Activated CD8-positive, alpha-beta T cell treated with anti-CD3 and anti-CD28 coated beads for 36 hours (primary cell): ENCODE results near the gene SIM2. TPM values are rescaled to one million over a fixed set of nuclear protein-coding genes. Genes with fewer than 3 reads are reported as not detected.

Source experiments
- ATAC-seq: fragments of 200-7000 bp; cut with Tn5 transposase; one replicate; pipeline ENCODE4 v1.10.0; 2021; ENCODE audit warnings: mild to moderate bottlenecking, moderate library complexity
- CTCF ChIA-PET: fragments of 350-600 bp; sonication (Branson Sonifier 250); formaldehyde crosslinking; loops from one replicate; lab custom pipeline; 2021; ENCODE audit warnings: antibody characterized with exemption; lab: Charles Lee
- POLR2A ChIA-PET: fragments of 350-600 bp; sonication (Branson Sonifier 250); formaldehyde crosslinking; loops from one replicate; lab custom pipeline; 2021; ENCODE audit warnings: antibody characterized with exemption; lab: Charles Lee
- DNase-seq: peaks from one replicate; pipeline ENCODE4 v3.0.0-alpha.2; 2020
- H3K27ac Mint-ChIP-seq: one replicate; pipeline ENCODE4 v1.8.0; 2021; ENCODE audit warnings: mild to moderate bottlenecking, mixed read lengths
- H3K27me3 Mint-ChIP-seq: one replicate; pipeline ENCODE4 v1.8.0; 2021; ENCODE audit warnings: mixed read lengths
- H3K36me3 Mint-ChIP-seq: one replicate; pipeline ENCODE4 v1.8.0; 2021; ENCODE audit warnings: low read depth, mixed read lengths
- H3K4me1 Mint-ChIP-seq: one replicate; pipeline ENCODE4 v1.8.0; 2021; ENCODE audit warnings: low read depth, mixed read lengths
- H3K4me3 Mint-ChIP-seq: one replicate; pipeline ENCODE4 v1.8.0; 2021; ENCODE audit warnings: mild to moderate bottlenecking, moderate library complexity, mixed read lengths
- H3K9me3 Mint-ChIP-seq: one replicate; pipeline ENCODE4 v1.8.0; 2021; ENCODE audit warnings: mixed read lengths
- intact Hi-C: fragments of 100-400 bp; cut with micrococcal nuclease; formaldehyde crosslinking; loops from one replicate; pipeline ENCODE4 v1.10.0; 2022
- total RNA-seq, 2 experiments: library from RNA; stranded (reverse); gene quantifications; one replicate each; pipeline ENCODE4 v1.2.3, GENCODE V29; 2021
- TF ChIP-seq, protein P1 (sequence below): fragments of 200-600 bp; IDR thresholded peaks from one replicate; pipeline ENCODE4 v1.8.0; 2022; ENCODE audit warnings: antibody characterized with exemption, mild to moderate bottlenecking

Gene SIM2
- total RNA-seq, 2 experiments from 2014 or later: not detected

GRCh38 chr21:36676039-36676950 lies 22.6 kb upstream of the SIM2 start:
- Mint-ChIP-seq H3K36me3 (no peaks in the 10 kb centered on the region), H3K9me3 (peaks cover 13% of the 10 kb centered on the region), H3K27ac (no peak overlapping the region), H3K4me1 (no peaks in the 10 kb centered on the region), H3K27me3 (peaks cover 24% of the 10 kb centered on the region), H3K4me3 (no peak overlapping the region)
- intact Hi-C loops: no loop called here
- DNase-seq (no peak), ATAC-seq (no peak)
- TF ChIP-seq, protein P1, sequence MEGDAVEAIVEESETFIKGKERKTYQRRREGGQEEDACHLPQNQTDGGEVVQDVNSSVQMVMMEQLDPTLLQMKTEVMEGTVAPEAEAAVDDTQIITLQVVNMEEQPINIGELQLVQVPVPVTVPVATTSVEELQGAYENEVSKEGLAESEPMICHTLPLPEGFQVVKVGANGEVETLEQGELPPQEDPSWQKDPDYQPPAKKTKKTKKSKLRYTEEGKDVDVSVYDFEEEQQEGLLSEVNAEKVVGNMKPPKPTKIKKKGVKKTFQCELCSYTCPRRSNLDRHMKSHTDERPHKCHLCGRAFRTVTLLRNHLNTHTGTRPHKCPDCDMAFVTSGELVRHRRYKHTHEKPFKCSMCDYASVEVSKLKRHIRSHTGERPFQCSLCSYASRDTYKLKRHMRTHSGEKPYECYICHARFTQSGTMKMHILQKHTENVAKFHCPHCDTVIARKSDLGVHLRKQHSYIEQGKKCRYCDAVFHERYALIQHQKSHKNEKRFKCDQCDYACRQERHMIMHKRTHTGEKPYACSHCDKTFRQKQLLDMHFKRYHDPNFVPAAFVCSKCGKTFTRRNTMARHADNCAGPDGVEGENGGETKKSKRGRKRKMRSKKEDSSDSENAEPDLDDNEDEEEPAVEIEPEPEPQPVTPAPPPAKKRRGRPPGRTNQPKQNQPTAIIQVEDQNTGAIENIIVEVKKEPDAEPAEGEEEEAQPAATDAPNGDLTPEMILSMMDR: no peak
- CTCF ChIA-PET: no interaction called here
- POLR2A ChIA-PET: no interaction called here

DNA sequence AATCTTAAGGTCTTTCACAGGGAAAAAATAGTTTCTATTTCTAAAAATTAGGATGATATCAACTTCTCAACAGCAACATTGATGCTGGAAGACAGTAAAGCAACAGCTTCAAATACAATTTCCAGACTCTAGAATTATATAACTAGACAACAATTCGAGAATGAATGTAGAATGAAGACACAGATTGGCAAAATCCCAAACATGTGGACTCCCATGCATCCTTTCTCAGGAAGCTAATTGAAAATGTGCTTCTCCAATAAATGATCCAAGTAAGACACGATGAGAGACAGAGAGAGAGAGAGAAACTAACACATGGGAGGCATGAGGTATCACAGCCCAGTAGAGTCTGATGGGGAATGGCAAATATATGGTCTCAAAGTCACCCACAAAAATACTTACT lies 21.5 kb upstream of the SIM2 start:
- no peak for DNase-seq
- peaks cover 24% of the 10 kb centered on the region for H3K27me3 Mint-ChIP-seq
- ChIA-PET CTCF (no interaction called here), POLR2A (no interaction called here)
- no peak for ATAC-seq
- TF ChIP-seq, protein P1: no peak
- peaks cover 16% of the 10 kb centered on the region for H3K9me3 Mint-ChIP-seq
- no peaks in the 10 kb centered on the region for H3K4me1 Mint-ChIP-seq
- intact Hi-C loops: no loop called here
- H3K4me3 Mint-ChIP-seq: no peak overlapping the region
- no peaks in the 10 kb centered on the region for H3K36me3 Mint-ChIP-seq
- no peak overlapping the region for H3K27ac Mint-ChIP-seq

DNA sequence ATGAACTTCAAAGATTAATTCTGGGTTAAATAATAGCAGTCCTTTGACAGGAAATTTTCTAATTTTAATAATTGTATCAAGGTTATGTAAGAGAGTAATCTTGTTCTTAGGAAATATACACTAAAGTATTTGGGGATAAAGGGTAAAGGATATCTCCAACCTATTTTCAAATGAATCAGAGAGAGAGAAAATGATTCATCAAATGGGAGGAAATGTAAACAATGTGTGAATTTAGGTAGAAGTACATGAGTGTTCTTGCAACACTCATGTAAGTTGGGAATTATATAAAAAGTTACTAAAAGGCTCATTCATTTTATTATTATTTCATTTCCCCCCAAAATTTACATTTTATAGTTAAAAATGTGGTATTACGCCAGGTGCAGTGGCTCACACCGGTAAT lies 20.4 kb upstream of the SIM2 start:
- no peak for DNase-seq
- no peak for ATAC-seq
- Mint-ChIP-seq H3K4me1 (no peaks in the 10 kb centered on the region), H3K27ac (no peak overlapping the region), H3K4me3 (no peak overlapping the region), H3K27me3 (peaks cover 33% of the 10 kb centered on the region), H3K9me3 (peaks cover 16% of the 10 kb centered on the region), H3K36me3 (no peaks in the 10 kb centered on the region)
- TF ChIP-seq, protein P1: no peak
- ChIA-PET CTCF (no interaction called here), POLR2A (no interaction called here)
- intact Hi-C loops: no loop called here

DNA sequence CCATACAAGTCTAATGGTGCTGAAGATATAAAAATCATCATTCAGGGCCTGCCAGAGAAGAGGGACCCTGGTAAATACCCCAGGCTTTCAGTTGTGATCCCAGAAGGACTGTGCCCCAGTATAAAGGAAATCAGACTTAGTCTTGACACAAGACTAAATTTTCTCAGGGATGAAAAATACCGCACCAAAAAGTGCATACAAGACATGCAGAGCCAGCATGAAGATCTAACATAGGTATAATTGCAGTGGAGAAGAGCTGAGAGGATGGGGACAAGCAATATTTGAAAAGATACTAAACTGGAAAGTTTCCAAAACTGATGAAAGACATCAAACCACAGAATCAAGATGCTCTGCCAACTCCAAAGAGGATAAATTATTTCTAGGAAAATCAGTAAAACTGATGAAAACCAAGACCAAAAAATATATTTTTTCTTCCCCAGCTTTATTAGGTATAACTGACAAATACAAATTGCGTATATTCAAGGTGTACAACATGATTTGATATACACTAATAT lies 17.7 kb upstream of the SIM2 start:
- Mint-ChIP-seq H3K9me3 (peaks cover 16% of the 10 kb centered on the region), H3K4me1 (no peaks in the 10 kb centered on the region), H3K36me3 (no peaks in the 10 kb centered on the region), H3K27ac (no peak overlapping the region), H3K27me3 (peaks cover 46% of the 10 kb centered on the region), H3K4me3 (no peak overlapping the region)
- TF ChIP-seq, protein P1: no peak
- DNase-seq: no peak
- POLR2A ChIA-PET: no interaction called here
- intact Hi-C loops: no loop called here
- CTCF ChIA-PET: no interaction called here
- no peak for ATAC-seq
